Activated CD4-positive, alpha-beta T cell treated with anti-CD3 and anti-CD28 coated beads, Interleukin-2, Interleukin-4, amounts not matched to agents 100 ng/mL and 50 ng/mL, durations not matched to agents 16 hours and 8 hours (primary cell): ENCODE measurements around the gene EGFR.

Source experiments
- DNase-seq: peaks from one replicate; pipeline ENCODE4 v3.0.0-alpha.2; 2020; ENCODE audit warnings: low spot score

Gene EGFR

GRCh38 chr7:55036950-55037736, 18.3 kb downstream of the EGFR start:
- DNase-seq: no peak

- no peak for DNase-seq
Measured at GRCh38 chr7:55043691-55044370, 25.0 kb downstream of the EGFR start.

- no peak for DNase-seq
Measured at GRCh38 chr7:55044371-55044717, 25.5 kb downstream of the EGFR start.

- DNase-seq: no peak
Measured at GRCh38 chr7:55044791-55045190, 26.0 kb downstream of the EGFR start.

- no peak for DNase-seq
Measured at GRCh38 chr7:55046582-55047342, 27.9 kb downstream of the EGFR start.

GRCh38 chr7:55048221-55048859, 29.5 kb downstream of the EGFR start:
- DNase-seq: no peak

- DNase-seq: no peak
Measured at GRCh38 chr7:55050281-55050680, 31.5 kb downstream of the EGFR start.

GRCh38 chr7:55052081-55052480, 33.3 kb downstream of the EGFR start:
- no peak for DNase-seq

GRCh38 chr7:55052741-55053427, 34.1 kb downstream of the EGFR start:
- no peak for DNase-seq

- DNase-seq: no peak
Measured at GRCh38 chr7:55053651-55054571, 35.1 kb downstream of the EGFR start.

GRCh38 chr7:55054758-55055157, 35.9 kb downstream of the EGFR start:
- no peak for DNase-seq

GRCh38 chr7:55055479-55055878, 36.7 kb downstream of the EGFR start:
- DNase-seq: no peak

GRCh38 chr7:55056068-55056467, 37.3 kb downstream of the EGFR start:
- no peak for DNase-seq

- no peak for DNase-seq
Measured at GRCh38 chr7:55056577-55057480, 38.0 kb downstream of the EGFR start.

- DNase-seq: no peak
Measured at GRCh38 chr7:55058314-55058713, 39.5 kb downstream of the EGFR start.

GRCh38 chr7:55059021-55059420, 40.2 kb downstream of the EGFR start:
- no peak for DNase-seq

GRCh38 chr7:55060085-55060484, 41.3 kb downstream of the EGFR start:
- DNase-seq: no peak

- DNase-seq: no peak
Measured at GRCh38 chr7:55060636-55061022, 41.8 kb downstream of the EGFR start.

- no peak for DNase-seq
Measured at GRCh38 chr7:55061726-55062499, 43.1 kb downstream of the EGFR start.
